Prostate gland (tissue), 2 donors: ENCODE data around the gene ALG11.

Experiments used
- CTCF ChIP-seq, 4 experiments: fragments of 200-600 bp in 2 of 4; fragments of 450-650 bp in 2 of 4; sonication (generic) in 2 of 4; IDR thresholded peaks; 1 replicate in 3 of 4; 2 replicates in 1 of 4; pipeline ENCODE4 v1.5.1; 2016 to 2019; ENCODE audit warnings: antibody characterized with exemption in 4 of 4, mild to moderate bottlenecking in 2 of 4, moderate library complexity in 2 of 4
- POLR2A ChIP-seq: fragments of 450-650 bp; IDR thresholded peaks from one replicate; pipeline ENCODE4 v1.6.1; 2016; ENCODE audit warnings: antibody characterized with exemption, mild to moderate bottlenecking
- POLR2AphosphoS5 ChIP-seq: sonication (generic); formaldehyde crosslinking; IDR thresholded peaks from one replicate; pipeline ENCODE4 v1.6.1; 2017; ENCODE audit warnings: antibody characterized with exemption

GRCh38 chr13:51980908-51981307 lies 31.3 kb upstream of the ALG11 start:
- TF ChIP-seq CTCF (IDR thresholded peaks at IDR 0.05) (no peak), POLR2AphosphoS5 (no peak), POLR2A (no peak)
